NCI-H146 treated with DMSO at 0.1 percent for 48 hours (cell line): ENCODE measurements around the gene JAK1.
A peak's percentile ranks its signal among the peaks of the same experiment; 100 is the strongest.
"Not testable (repeated sequence)": the region's sequence is repeated elsewhere in the genome, so short reads cannot be mapped to it uniquely, and the experiment has no call there.

Experiments used
- DNase-seq: peaks from one replicate; lab custom pipeline; 2025; ENCODE audit not compliant: unreplicated experiment; lab: John Stamatoyannopoulos, UW

The JAK1 gene

DNA sequence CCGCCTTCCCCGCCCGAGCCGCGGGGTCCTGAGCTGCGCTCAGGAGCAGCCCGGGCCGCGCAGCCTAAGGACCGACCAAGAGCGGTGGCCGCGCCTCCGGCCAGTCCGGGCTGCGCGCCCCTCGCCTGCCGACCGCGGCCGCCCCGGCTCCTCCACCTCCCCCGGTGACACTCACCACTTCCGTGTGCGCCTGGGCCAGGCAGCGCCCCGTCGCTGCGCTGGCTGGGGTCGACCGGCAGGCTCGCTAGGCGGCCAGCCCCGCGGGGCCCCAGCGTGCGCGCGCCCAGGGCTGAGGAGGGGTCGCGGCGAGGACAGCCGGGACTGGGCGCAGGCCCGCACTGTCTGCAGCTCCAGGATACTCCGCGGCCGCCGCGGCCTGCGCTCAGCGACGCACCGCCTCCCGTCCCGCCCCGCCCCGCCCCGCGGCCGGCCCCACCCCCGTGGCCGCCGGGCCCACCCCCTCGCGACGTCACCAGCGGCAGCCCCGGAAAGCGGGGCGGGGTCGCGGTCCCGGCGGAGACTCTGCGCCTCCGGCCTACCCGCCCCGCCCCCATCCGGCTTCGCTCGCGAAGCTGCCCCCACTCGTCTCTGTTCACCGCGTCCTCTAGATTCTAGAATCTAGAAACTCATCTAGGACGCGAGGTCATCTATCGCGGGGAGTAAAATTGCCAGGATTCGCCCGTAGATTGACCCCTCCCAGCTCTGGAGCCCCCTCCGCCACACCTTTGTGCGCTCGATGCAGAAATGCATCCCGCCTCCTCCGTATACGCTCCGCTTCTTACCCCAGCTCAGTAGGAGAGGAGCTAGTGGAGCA, at the start of gene JAK1:
JAK1 (minus strand) TSS at position 392 of the 814 bp plus-strand sequence. CDS start 80,285 bp downstream, outside the sequence.
- DNase-seq = peak; percentile 76

DNA sequence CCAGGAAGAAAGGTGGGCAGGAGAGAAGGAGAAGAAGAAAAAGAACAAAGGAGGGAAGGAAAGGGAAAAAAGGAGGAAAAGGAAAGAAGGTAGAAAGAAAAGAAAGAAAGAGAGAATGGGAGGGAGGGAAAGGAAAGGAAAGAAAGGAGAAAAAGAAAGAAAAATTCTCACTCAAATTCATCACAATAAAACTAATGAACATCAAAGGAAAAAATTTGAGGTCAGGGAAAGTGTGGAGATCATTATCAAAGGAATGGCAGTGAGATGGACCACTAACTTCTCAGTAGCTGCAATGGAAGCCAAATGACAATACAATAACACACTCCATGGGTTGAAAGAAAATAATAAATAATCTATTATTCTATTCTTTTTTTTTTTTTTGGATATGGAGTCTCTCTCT, 48.0 kb upstream of the JAK1 start:
- no peak for DNase-seq

DNA sequence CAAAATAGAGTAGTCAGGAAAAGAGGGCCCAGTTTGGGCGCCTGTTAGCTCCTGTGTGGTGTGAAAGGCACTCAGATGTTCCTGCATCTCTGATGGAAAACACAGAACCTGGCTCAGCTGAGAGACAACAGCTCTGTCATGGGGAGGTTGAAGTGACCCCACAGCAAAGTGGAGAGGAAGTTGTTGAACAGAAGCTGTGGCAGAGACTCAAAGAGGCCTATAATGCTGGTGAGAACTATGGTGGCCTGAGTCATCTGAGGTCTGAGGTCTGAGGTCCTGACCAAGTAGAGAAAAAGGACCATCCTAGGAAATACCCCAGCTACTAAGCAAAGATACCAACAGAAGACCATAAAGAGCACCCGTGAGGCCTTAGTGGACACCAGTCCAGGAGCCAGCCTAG, 45.6 kb upstream of the JAK1 start:
- no peak for DNase-seq

DNA sequence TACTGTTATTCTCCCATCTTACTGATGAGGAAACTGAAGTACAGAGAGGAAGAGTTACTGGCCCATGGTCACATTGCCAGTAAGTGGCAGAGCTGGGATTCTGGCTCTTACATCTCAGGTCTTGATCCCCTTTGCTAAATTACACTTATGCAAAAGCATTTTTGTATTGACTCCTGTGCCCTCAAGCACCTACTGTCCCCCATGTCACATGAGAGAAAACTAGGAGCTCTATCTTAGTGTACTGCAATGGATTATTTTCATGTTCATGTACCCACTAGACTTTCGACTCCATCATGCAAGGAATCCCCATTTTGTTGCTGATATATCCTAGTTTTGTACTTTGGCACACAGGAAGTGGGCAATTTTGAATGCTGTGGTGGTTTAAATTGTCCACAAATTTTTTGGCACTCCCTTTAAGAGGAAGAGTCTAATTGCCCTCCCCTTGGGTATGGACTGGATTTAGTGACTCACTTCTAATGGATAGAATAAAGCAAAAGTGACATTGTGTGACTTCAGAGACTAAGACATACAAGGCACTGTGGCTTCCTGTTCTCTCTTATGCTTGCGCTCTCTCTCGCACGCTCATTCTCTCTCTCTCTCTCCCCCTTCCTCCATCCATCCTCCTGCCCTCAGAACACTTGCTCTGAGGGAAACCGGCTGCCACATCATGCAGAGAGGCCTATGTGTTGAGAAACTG, 43.5 kb upstream of the JAK1 start:
- DNase-seq = no peak

DNA sequence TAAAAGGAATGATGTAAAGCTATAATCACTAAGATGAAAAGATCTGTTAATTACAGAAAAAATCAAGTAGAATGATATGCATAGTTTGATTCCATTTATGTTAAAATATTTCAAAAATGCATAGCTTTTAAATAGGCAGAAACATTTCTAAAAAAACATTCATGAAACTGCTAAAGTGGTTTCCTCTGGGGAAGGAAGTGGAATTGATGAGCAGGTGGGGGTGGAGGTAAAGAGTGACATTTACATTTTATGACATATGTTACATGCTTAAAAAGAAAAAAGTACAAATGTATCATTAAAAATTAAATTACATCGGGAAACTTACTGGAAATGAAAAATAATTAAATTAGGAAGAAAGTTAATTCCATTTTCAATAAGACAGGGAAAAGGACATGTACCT, 42.8 kb upstream of the JAK1 start:
- DNase-seq = no peak

DNA sequence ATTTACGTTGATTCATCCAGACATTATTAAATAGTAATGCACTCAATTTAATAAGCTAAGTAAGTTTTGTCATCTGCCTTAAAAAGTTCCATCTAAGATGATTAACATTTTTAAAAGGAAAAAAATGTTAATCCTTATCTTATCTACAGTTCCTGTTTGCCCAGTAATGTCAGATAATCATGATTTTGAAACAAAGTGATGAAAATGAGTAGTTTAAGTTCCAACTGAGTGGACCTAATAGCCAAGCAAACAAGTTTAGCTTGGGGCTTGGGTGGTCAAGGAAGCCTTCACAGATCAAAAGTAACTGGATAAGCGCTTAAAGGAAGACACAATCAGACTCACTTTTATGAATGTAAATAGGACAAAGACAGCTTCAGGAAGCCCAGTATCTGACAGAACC, 40.5 kb upstream of the JAK1 start:
- DNase-seq = no peak

DNA sequence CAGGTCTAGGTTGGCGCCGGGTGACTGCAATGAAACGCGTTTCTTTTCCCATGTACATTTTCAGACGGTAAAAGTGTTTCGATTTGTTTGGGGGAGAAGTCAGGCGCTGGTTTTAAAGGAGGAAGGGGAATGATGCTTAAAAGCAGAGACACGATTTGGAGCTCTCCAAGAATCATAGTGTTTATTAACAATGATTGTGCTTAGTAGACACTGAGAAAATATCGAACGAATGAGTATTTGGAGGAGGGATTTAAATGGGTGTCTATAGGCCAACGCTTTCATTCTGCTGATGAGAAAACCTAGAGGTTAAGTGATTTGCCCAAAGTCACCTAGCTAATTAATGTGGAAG, 36.9 kb upstream of the JAK1 start:
- DNase-seq = no peak

DNA sequence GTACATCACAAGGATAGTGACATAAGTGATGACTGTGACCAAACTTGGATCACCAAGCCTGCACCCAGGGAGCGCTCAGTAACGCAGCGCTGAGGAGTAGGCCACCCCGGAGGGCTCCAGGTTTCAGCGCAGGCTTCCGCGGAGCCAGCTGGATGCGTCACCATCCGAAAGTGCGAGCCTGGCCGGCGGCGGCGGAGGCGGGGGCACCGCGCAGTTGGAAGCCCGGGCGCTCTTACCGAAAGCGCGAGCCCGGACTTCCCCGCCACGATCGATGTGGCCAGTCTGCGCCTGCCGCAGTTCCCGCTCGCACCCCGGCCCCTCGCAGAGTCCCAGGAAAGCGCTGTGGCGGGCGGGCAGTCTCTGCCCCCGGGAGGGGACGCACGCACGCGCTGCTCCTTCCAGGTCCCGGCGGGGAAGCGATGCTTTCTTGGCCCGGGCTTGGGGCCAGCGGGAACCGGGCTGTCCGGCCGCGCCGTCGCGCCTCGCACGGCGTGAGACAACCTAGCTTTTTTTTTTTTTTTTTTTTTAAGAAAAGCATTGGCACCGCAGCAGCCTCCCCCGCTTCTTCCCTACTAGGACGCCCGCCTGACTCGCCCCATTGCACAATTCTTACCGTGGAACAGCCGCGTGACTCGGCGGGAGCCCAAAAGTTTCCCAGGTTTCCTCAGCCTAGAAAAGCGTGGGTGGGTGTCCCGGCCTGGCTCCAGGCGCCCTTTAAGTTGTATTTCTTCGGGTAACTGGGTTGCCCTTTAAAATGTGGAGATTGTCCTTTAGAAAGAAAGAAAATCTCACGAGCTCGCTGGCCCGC, 36.4 kb upstream of the JAK1 start:
- no peak for DNase-seq

DNA sequence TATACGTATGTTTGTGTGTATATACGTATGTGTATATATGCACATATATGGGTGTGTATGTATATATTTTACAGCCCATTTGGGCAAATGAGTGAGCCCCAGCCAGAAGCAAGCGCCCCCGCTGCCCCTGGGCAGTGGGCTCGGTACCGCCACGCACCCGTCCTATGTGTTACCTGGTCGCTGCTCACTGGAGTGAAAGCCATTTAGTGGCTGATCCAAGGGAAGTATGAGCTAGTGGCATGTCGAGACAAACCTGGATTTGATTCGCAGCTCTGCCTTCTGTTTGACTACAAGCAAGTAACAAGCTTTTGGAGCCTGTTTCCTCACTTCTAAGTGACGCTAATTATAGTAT, 35.8 kb upstream of the JAK1 start:
- no peak for DNase-seq

DNA sequence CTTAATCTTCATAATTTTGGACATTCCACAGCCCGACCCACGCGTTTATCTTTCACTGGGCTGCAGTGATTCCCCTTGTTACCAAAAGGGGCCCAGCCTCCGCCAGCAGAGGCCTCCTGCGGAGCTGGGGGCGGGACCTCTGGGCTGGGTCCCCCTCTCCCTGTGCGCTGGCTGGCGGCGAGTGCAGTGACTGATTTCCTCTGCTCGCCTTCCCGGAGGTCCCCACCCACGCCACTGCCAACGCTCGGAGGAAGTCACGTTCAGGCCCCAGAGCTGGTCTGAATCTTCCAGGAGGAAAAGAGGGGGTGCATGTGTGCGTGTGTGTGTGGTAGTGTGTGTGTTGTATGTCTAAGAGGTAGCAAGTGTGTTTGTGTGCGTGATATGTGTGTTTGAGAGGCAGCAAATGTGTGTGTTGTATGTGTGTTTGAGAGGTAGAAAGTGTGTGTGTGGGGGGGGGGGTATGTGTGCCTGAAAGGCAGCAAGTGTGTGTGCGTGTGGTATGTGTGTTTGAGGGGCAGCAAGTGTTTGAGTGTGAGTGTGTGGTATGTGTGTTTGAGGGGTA, 35.0 kb upstream of the JAK1 start:
- no peak for DNase-seq

DNA sequence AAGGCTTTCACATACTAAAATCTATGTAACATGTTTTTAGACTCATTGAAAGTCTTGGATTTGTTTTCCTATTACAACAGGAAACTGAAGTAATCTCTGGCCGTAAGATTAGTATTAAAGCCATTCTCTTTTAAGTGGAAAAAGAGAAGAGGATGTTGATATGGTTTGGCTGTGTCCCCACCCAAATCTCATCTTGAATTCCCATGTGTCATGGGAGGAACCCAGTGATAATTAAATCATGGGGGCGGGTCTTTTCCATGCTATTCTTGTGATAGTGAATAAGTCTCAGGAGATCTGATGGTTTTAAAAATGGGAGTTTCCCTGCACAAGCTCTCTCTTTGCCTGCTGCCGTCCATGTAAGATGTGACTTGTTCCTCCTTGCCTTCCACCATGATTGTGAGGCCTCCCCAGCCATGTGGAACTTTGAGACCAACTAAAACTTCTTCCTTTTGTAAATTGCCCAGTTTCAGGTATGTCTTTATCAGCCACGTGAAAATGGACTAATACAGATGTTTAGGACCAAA, 32.1 kb upstream of the JAK1 start:
- not testable (repeated sequence) for DNase-seq

DNA sequence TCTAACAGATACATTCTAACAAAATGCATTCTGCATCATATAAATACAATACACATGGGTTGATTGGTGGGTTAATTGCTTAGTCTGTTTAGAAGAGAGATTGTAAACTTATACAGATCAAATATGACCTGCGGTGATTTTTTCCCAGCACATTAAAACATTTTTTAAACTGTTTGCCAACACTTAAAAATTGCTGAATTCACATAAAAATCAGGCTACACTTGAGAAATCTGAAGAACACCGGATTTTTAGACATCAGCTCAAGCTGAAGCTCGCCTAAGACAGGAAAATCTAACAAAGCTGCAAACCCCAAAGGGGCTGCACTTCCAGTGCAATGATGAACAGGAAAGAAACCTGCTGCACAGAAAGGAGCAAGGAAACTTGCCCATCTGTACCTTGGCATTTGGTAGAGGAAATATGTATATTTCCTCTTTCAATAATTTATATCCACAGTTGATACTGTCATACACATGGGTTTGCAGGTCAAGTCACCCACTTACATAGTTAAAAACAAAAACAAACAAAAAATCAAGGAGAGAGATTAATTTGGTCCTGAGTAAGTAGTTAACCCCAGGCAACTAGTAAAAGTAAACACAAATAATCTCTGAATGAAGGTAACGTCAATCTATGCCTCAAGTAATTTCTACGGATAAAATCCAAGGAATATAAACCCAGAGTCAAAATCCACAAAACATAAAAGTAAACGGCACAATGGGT, 30.4 kb upstream of the JAK1 start:
- no peak for DNase-seq

DNA sequence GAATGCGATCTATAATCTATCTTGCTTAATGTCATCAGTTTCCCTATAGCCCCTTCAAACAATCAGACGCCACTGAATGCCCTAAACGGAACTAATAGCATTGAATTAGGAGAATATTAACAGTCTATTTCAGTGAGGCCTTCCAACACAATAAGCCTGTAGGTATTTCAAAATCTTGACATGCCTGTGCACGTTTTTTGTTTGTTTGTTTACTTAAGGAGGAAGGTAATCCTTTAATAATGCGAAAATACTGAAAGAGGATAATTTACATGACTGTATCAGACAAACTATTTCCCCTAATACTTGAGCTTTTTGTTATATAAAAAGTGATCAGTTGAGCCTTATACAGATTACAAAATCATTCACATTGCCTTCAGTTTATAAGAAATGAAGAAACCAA, 29.0 kb upstream of the JAK1 start:
- DNase-seq = no peak

DNA sequence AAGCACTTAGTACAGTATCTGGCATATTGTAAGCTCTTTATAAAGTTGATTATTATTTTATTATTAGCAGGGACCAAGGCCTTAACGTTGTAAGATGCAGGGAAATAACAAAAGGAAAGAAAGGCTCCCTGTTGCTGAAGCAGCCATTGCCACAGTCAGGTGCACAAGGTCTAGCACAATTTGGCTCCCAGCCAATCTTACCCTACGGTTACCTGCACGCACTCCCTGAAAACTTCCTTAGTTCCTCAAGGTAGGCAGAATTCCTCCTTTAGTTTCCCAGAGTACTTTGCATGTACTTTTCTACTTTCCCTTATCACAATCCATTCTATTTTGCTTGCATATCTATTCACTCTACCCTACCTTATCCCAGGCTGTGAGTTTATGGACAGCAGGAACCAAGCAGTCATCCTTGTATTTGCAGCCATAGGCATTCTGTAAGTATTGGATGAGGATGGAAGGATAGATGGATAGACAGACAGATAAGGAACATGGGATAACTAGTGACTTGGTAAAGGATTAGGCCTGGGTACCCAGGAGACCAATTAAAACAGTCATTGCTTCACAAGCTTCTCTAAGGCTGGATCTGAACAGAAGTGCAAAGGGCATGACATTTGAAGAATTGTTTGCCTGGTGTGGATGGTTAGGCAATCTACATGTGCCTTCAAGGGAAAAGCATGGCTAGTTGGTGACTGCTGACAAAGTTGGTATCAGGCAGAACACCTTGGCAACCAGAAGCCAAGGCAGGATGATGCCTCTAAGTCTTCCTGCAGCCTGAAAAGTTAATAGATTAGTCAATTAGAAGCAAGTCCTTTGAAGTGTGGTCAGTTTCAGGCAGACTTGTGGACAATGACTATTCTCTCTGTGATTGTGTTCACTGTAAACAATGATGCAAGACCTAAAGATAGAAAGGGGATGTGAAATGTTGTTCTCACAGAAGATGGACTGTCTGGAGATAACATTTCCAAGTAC, 20.8 kb upstream of the JAK1 start:
- DNase-seq = no peak

DNA sequence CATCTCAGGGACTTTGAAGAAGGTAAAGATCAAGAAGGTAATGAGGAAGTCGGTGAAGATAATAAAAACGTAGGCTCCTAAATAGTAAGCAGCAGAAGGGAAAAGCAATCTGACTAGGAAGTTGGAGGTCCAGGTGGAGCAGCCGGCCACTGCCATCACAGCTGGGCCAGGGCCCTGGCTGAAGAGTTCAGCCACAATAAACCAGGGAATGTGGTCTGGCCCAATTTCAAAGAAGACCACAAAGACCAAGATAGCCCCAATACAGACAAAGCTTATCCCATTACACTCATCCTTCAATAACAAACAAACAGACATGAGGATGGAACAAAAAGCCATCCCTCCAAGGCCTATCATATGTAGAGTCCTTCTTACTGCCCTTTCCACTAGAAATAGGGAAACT, 18.4 kb upstream of the JAK1 start:
- no peak for DNase-seq

DNA sequence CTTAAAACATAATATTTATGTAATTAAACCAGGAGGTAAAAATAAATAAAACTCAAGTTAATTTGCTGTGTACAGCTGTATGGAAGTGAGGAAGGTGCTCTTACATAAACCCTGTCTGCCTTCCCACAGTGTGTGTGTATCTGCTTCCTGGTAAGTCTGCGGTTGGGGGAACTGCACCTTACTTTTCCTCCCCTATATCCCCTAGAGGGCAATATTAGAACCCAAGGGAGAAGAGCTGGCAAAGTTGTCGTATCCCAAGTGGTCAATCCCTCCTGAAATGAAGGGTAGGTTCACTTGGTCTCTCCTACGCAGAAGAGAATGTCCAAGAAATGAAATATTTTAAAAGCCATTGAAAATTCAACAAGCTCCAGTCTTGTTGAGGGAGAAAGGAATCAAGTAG, 17.8 kb upstream of the JAK1 start:
- DNase-seq = no peak

DNA sequence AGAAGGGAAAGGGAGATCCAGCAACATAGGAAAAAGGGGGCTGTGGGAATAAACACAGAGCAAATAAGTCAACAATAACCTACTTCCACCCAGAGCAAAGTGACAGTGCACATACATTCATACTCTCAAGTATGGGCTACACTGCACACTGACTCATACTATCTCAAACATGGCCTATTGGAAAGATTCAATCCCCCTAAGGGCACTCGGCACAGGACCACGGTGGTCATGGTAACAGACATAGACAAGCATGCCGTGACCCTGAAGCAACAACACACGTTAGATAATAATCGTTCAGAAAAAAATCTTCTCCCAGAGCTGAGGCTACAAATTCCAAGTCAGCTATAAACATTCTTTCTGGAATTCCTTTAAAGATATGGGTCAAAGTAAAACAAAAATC, 16.8 kb upstream of the JAK1 start:
- DNase-seq = peak; percentile 12

DNA sequence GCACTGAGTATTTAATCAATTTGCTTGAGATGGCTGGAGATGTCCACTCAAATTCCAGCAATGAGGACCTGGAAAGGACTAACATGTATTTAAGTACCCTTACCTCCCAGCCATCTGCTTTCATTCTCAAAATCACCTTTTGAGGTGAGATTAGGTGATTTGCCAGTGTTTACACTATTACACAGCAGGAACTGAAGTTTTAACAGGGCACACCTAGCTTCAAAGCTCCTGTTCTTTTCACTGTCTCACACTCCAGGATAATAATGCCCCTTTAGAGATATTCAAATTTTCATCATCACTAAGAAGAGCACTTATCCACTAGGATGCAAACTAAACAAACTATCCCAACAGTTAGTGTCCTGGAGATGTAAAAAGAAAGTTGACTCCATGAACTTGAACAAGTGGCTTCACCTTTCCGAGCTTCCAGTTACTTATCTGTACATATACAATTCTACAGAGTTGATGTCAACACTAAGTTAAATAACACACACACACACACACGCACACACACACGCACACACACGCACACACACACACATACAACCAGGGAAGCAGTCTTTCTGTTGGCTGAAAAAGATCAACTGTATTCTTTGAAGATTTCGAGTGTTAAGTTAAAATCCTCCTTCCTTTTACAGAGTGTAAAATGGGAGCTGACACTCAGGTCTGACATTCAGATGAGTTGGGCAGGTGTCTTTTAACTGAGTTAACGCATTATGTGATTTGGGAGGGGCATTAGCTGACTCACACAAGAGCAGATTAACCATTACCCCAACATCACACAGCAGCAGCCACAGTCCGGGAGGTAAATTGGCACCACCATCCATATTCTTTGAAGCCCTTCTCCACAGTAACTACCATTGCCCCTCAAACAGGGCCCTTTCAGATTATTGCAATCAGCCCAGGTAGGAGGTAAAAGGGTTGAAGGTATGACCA, 15.5 kb upstream of the JAK1 start:
- DNase-seq = no peak
